Measurements from ENCODE around the gene FREM1.
"Not testable (repeated sequence)": the region's sequence is repeated elsewhere in the genome, so short reads cannot be mapped to it uniquely, and the experiment has no call there.

Gene FREM1

DNA sequence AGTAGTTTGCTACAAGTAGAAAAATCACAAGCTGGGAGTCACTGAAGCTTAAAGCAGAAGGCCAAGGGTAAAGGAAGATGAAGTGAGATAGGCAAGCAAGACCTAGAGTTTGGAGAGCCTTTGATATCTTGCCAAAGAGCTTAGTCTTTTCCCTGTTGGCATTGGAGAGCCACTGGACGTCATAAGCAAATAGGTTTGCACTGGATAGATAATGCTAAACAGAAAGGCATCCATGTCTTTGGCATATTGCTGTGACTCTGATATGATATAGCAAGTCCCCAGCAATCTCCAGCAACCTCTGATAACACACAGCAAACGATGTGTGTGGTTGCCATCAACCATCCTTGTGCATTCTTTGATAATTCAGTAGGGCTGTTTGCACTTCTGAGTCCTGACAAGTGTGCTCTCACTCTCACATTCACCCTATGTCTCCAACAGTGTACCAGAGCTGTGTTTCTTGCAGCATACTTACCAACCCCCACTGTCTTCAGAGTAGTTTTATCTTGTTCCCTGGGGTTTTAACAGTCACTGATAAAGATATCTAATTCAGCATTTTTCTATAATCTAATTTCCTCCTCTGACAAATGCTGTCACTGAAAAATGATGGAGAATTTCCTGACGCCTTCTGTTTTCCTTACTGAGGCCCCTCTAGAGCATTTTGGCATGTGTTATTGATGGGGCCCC, 16.9 kb upstream of the FREM1 start:
- no peak overlapping the region for H3K27ac ChIP-seq

DNA sequence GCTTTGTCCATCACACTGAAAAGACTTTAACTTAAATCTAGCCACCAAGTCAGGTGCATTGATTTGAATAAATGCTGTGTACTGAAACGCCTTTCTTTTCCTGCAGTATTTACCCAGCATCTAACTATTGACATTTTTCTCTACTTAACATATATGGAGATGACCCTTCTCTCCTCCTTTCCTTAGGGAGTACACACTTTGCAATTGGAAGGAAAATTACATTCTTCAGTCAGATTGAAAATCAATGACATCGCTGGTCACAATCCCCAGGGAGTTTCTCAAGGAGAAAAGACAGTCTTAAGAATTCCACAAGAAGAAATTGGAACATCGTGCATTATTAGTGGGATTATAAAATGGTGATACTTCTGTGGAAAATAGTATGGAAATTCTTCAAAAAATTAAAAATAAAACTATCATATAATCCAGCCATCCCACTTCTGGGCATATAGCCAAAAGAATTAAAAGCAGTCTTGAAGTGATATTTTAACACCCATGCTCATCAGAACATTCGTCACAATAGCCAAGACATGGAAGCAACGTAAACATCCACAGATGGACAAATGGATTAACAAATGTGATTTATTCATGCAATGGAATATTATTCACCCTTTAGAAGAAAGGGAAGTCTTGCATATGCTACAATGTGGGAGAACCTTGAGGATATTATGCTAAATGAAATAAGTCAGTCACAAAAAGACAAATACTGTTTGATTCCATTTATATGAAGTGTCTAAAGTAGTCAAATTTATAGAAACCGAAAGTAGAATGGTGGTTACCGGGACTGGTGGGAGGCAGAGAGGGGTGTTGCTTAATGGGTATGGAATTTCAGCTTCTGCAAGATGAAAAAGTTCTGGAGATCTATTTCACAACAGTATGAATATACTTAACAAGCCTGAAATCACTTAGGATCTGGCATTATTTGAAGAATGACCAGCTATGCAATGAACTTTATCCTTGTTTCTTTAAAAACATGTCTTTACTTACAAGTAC, 14.3 kb upstream of the FREM1 start:
- TF ChIP-seq, protein P1, sequence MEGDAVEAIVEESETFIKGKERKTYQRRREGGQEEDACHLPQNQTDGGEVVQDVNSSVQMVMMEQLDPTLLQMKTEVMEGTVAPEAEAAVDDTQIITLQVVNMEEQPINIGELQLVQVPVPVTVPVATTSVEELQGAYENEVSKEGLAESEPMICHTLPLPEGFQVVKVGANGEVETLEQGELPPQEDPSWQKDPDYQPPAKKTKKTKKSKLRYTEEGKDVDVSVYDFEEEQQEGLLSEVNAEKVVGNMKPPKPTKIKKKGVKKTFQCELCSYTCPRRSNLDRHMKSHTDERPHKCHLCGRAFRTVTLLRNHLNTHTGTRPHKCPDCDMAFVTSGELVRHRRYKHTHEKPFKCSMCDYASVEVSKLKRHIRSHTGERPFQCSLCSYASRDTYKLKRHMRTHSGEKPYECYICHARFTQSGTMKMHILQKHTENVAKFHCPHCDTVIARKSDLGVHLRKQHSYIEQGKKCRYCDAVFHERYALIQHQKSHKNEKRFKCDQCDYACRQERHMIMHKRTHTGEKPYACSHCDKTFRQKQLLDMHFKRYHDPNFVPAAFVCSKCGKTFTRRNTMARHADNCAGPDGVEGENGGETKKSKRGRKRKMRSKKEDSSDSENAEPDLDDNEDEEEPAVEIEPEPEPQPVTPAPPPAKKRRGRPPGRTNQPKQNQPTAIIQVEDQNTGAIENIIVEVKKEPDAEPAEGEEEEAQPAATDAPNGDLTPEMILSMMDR (IDR thresholded peaks at IDR 0.05) = no peak
- TF ChIP-seq ZFX (IDR thresholded peaks at IDR 0.05; ENCODE audit: borderline replicate concordance) = no peak
- no peak overlapping the region for H3K27ac ChIP-seq

More for the DNA sequence above, 16.9 kb upstream of the FREM1 start:
- no peak for TF ChIP-seq ZFX (IDR thresholded peaks at IDR 0.05; ENCODE audit: borderline replicate concordance)
- TF ChIP-seq, protein P1 (IDR thresholded peaks at IDR 0.05) = no peak

DNA sequence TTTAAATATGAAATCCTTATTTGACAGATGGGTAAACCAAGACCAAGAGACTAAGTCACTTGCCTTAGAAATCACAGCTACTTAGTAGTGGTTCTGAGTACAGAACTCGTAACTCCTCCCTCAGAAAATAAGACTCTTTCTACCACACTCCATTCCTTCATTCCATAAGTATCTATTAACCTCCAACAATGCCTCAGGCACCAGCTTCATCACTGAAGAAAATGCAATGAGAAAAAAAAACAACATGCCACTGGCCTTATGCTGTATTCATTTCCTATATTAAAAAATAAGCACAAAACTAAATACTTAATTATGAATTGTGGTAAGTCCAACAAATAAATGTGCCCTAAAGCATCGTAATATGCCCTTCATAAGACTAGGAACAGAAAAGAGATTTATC, 13.5 kb upstream of the FREM1 start:
- no peak overlapping the region for H3K27ac ChIP-seq
- TF ChIP-seq, protein P1 (IDR thresholded peaks at IDR 0.05) = no peak
- no peak for TF ChIP-seq ZFX (IDR thresholded peaks at IDR 0.05; ENCODE audit: borderline replicate concordance)

DNA sequence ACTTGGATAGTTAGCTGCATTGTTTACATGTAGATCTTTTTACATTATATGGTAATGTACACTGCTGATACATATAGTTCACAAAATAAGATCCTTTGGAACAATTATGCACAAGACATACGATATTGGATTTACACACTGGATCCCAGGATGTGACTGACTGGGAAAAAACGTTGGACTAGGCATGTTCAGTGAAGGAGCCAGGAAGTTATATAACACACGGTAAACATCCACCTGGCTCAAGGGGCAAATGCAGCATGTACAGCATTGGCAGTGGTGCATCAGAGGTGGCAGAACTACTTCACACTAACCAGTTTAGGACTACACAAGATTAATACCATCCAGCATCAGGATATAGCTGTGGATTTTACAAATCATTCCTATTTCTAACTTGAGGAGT, 10.6 kb upstream of the FREM1 start:
- not testable (repeated sequence) for H3K27ac ChIP-seq

DNA sequence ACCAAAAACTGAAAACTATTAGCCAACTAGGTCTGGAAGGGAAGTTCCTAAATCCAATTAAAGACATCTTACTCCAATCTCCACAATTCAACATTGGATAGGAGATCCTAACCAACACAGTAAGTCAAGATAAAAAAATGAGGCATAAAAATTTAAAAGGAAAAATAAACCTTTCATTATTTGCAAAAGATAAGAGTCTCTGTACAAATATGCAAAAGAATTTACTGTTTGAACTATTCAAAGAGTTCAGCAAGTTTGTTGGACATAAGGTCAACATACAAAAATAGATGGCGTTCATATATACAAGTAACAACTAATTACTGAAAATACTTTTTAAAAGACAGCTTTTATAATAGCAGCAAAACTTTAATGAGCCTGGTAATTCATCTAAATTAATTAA, 3.1 kb upstream of the FREM1 start:
- TF ChIP-seq, protein P1 (IDR thresholded peaks at IDR 0.05) = no peak
- no peak for TF ChIP-seq ZFX (IDR thresholded peaks at IDR 0.05; ENCODE audit: borderline replicate concordance)
- 0 out of 2 replicates have a peak overlapping the region, but pooled peaks have one; percentile 0 for H3K27ac ChIP-seq

DNA sequence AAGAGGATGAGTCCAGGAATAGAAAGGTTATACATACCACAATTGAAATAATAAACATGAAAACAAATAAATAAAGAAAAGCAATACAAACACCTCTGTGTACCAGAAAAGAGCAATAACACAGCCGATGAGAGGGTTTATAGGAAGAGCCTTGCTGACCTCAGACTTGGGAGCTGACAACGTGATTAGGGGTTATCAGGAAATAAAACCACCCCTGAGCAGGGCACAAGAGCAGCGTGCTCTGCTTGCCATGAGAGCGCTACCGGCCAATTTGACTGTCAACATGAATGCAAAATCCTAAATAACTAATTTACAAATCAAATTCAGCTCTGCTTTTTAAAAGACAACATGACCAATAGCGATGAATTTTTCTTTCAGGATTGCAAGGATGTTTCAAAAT, 2.6 kb upstream of the FREM1 start:
- no peak for TF ChIP-seq ZFX (IDR thresholded peaks at IDR 0.05; ENCODE audit: borderline replicate concordance)
- 0 out of 2 replicates have a peak overlapping the region, but pooled peaks have one; percentile 0 for H3K27ac ChIP-seq

DNA sequence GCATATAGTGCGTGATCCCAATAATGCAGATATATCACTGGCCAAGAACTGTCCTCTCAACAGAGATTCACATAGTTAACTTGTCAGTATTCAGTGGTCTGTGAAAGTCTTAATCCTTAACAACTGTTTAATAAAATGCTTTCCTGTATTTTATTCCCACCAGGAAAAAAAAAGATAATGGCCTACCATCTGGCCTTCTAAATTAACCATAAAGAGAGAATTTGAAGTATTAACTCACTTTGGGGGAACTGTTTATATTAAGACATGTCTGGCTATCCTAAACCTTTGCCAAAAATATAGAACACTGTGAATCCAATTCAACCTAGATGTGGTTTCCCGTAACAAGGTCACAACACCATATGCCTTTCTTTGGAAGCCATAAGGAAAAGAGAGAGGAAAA, 818 bp upstream of the FREM1 start:
- peak overlapping the region; percentile 55 for H3K27ac ChIP-seq
- TF ChIP-seq, protein P1 (IDR thresholded peaks at IDR 0.05) = no peak
- TF ChIP-seq ZFX (IDR thresholded peaks at IDR 0.05; ENCODE audit: borderline replicate concordance) = no peak

DNA sequence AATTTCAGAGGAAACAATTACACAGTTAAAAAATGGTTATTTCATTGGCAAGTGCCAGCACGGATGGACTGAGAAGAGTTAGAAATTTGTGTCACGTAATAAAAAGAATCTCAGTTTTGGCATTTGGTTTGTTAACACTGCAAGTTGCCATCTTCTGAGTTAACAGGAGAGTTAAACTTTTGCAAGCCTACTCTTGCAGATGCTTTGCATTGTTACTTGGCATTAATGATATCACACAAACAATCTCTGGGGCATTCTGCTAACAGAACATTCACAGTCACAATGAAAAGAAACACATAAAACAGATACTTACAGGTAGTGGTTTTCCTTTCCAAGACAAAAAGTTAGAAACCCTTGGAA, 647 bp downstream of the FREM1 start:
- H3K27ac ChIP-seq = peak overlapping the region; percentile 55
- no peak for TF ChIP-seq ZFX (IDR thresholded peaks at IDR 0.05; ENCODE audit: borderline replicate concordance)
- TF ChIP-seq, protein P1 (IDR thresholded peaks at IDR 0.05) = no peak

Data from 22Rv1 (cell line).